GM10248 (cell line): ENCODE measurements around the gene SWSAP1.

Experiments used
- CTCF ChIA-PET: fragments of 300-600 bp; sonication (Branson Sonifier 250); formaldehyde crosslinking; extraction: SDS; loops from one replicate; lab custom pipeline; 2021; ENCODE audit warnings: antibody characterized with exemption; lab: Yijun Ruan, JAX
- POLR2A ChIA-PET: fragments of 350-650 bp; sonication (Branson Sonifier 250); formaldehyde crosslinking; extraction: SDS; loops from one replicate; lab custom pipeline; 2020; ENCODE audit warnings: antibody characterized with exemption; lab: Yijun Ruan, JAX
- DNase-seq: peaks from one replicate; pipeline ENCODE4 v3.0.0; 2012; ENCODE audit errors: extremely low spot score
- CTCF ChIP-seq: IDR thresholded peaks from 2 replicates; pipeline ENCODE4 v1.5.1; 2012; ENCODE audit warnings: mild to moderate bottlenecking, low read depth; ENCODE audit errors: extremely low read depth, missing control alignments, control extremely low read depth

Gene SWSAP1

GRCh38 chr19:11361771-11362731 lies 12.4 kb upstream of the SWSAP1 start:
- ChIA-PET POLR2A (no interaction called here), CTCF (interaction anchor here (1.1 to 1.6 kb wide), 3 partner anchors 13 to 67 kb away, joined by 3 to 4 read pairs (median 3); partner anchors contain the start of genes EPOR and SWSAP1)
- no peak for DNase-seq
- no peak for TF ChIP-seq CTCF

GRCh38 chr19:11363881-11364280 lies 10.6 kb upstream of the SWSAP1 start:
- no peak for TF ChIP-seq CTCF
- POLR2A ChIA-PET, result no interaction called here
- CTCF ChIA-PET, result no interaction called here
- no peak for DNase-seq

GRCh38 chr19:11364296-11364904 lies 10.1 kb upstream of the SWSAP1 start:
- no peak for DNase-seq
- CTCF ChIA-PET, result no interaction called here
- POLR2A ChIA-PET, result no interaction called here
- TF ChIP-seq CTCF, result no peak

GRCh38 chr19:11364935-11365334 lies 9.5 kb upstream of the SWSAP1 start:
- no peak for DNase-seq
- TF ChIP-seq CTCF, result no peak
- ChIA-PET CTCF (no interaction called here), POLR2A (interaction anchor here (0.5 kb wide), 1 partner anchor 406 kb away, joined by 6 read pairs; no protein-coding TSS in a partner anchor)

DNA sequence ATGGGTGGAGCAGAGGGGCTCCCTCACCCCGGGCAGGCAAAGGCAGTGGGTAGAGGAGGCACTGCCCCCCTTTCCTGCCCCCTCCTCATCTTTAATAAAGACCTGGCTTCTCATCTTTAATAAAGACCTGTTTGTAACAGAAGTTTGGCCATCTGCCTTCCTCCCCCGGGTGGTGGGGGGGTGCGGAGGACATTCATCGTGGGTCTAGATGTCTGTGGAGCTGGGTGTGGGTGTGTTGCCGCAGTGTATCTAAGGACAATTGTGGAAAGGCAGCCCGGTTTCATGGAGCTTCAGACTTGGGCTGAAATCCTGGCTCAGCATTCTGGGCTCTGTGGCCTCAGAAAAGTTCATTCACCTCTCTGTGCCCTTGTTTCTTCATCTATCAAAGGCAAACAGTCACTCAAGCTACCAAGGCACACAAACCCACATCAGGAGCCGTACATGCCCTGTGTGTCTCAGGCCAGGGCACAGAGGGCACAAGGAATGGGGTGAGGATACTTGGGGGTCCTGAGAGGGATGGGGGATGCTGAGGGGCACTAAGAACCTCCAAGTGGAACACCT lies 8.8 kb upstream of the SWSAP1 start:
- DNase-seq, result no peak
- CTCF ChIA-PET, result interaction anchor here (0.9 kb wide), 1 partner anchor 69 kb away, joined by 3 read pairs; the partner anchor contains the start of genes ODAD3 and PRKCSH
- no peak for TF ChIP-seq CTCF
- POLR2A ChIA-PET, result interaction anchor here (0.5 kb wide), 1 partner anchor 407 kb away, joined by 6 read pairs; no protein-coding TSS in a partner anchor

DNA sequence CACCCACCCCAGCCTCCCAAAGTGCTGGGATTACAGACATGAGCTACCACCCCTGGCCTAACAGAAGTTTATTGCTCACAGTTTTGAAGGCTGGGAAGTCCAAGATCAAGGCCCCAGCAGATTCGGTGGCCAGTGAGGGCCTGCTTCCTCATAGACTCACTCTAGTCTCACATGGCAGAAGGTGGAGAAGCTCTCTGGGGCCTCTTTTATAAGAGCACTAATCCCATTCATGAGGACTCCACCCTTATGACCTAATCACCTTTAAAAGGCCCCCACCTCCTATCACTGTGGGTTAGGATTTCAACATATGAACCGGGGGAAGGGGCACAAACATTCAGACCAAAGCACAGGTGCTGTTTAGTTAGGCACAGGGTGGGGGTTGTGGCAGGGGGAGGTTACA lies 6.9 kb upstream of the SWSAP1 start:
- TF ChIP-seq CTCF, result no peak
- ChIA-PET POLR2A (no interaction called here), CTCF (interaction anchor here (1.0 to 3.3 kb wide), 9 partner anchors 9 to 241 kb away, joined by 3 to 22 read pairs (median 6); partner anchors contain the start of gene RGL3)
- no peak for DNase-seq
